Stimulated activated CD8-positive, alpha-beta memory T cell treated with anti-CD3 and anti-CD28 coated beads, Interleukin-15, amount 100 ng/mL, for 24 hours (primary cell): ENCODE data around the gene SIAH2.
A peak's percentile ranks its signal among the peaks of the same experiment; 100 is the strongest.

Source experiments
- DNase-seq: peaks from one replicate; pipeline ENCODE4 v3.0.0-alpha.2; 2020; ENCODE audit warnings: low read depth

SIAH2 gene

DNA sequence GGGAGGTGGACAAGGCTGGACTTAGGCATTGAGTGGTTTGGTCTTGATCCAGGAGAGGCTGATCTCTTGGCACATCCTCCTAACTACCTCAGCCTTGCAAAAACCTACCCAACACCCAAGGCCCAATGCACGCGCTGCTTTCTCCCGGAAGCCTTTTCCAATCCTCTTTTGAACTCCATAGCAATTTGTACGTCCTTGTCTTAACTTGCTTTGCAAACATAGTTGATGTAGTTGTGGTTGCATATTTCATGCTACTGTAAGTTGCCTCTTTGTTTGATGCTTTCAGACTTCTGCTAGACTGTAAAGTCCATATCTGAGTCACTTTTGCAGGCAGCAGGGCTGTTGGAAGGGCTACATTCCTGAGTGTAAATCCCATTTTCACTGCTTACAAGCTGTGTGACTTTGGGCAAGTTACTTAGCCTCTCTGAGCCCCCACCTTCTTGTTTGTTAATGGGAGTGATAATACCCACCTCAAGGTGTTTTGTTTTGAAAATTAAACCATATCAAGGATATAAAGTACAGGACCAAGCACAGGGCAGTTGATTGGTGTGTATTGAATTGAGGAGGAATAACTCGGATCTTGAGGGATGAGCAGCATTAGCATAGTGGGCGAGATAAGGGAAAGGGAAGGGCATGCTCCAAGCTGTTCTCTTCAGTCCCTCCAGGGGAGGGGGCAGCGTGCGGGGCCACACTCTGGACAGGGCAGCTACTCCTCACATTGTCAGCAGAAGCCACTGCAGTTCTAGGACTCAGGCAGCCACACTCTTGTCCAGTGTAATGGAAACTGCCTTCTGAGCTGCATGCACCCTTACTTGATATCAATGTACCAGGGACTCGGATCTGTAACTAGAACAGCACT is 28.8 kb downstream of the SIAH2 start:
- DNase-seq: no peak

GRCh38 chr3:150733373-150733935 is 29.5 kb downstream of the SIAH2 start:
- no peak for DNase-seq

GRCh38 chr3:150729682-150730360 is 33.1 kb downstream of the SIAH2 start:
- no peak for DNase-seq

DNA sequence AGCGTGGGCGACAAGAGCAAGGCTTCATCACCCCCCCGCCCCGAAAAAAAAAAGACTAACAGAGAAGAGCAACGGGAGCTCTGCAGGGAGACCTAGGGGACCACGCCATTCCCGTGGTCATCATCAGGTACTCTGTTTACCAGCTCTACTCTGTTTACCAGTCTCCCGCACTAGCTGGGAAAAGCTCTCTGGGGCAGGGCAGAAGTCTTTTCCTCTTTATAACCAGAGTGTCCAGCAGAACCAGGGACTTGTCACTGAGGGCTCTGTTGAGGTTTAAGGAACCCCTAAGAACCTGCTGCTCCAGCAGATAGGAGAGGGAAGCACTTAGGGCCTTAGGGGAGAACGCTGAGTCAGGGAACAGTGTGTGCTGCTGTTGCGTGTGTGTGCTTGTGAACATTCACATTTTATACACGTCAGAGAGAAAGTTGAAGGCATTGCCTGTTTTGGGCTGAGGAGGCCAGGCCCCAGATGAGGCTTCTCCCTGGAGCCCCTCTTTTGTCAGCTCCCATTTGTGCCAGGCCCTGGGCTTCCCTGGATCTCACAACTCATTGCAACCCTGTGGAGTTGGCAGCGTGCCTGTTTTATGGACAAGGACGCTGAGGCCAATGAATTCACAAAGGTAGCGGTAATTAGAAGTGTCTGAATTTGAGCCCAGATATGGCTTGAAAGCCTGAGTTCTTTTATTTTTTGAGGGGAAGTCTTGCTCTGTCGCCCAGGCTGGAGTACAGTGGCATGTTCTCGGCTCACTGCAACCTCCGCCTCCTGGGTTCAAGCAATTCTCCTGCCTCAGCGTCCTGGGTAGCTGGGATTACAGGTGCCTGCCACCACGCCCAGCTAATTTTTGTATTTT is 35.1 kb downstream of the SIAH2 start:
- no peak for DNase-seq

DNA sequence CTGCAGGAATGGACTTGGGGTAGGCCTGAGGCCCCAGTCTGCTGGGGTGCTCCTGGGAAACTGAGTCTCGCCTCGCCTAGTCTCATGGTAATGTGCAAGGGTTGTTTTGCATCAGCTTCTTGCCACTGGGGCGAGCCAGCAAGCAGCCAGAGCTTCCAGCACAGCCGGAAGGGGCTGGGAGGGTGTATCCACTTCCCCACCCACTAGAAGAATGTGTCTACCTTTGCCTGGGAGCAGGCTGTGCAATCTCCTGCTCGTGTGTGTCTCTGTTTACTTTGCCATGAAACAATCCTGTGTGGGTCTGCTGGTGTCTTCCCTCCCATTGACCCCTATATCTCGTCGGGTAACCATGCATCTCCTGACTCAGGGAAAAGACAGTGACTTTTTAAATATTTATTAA is 37.4 kb downstream of the SIAH2 start:
- DNase-seq: no peak

DNA sequence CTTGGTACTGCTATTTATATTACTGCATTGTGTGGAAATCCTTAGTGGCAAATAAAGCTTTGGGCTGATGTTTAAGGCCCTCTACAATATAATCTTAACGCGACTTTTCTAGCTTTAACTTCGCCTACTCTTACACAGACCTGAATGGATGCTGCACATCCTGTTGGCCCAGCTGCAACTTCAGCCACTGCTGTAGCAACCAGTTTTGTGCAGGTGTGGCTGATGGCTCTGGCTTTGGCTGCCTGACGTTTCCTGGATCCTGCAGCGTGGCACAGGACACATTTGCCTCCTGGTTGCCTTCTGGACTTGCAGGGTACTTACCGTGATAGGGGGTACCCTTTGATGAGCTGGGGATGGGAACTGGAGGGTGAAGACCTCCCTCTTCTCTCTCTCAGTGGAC is 39.0 kb downstream of the SIAH2 start:
- DNase-seq: no peak

- DNase-seq: no peak
Observed at GRCh38 chr3:150722267-150722666, 40.7 kb downstream of the SIAH2 start.

- DNase-seq: no peak
Observed at GRCh38 chr3:150721285-150722130, 41.5 kb downstream of the SIAH2 start.

DNA sequence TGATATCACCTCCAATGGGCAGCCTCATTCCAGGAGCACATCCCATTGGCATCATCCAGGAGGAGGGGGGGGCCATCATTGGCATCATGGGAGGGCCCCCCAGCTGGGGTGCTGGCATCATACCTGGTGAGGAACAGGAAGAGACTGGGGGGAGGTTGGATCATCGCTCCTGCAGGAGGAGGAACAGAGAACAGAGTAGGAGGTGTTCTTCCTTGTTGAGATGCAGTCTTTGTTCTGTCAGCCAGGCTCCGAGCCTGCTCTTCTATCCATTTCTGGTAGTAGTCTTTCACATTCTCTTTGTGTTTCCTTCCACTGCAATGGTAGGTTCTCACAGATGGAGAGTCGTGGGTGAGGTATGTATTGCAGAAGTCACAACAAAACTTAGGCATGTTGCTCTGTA is 42.5 kb downstream of the SIAH2 start:
- DNase-seq: no peak

DNA sequence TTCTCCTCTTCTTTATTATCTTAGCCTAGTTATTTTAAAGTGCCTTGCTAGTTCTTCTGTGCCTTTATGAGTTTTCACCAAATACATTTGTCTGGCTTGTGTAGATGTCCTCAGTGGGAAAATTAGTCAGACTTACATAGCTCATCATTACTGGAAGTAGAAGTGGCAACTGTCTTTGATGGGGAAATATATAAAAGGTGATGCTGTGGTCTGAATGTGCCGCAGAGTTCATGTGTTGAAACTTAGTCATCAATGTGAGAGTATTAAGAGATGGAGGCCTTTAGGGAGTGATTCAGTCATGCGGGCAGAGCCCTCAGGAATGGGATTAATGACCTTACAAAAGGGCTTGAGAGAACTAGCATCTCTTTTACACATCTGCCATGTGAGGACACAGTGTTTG is 52.9 kb downstream of the SIAH2 start:
- DNase-seq: no peak

GRCh38 chr3:150703756-150704344 is 59.1 kb downstream of the SIAH2 start, which contains the start of gene ERICH6:
ERICH6 (minus strand) TSS chr3:150703920; CDS start chr3:150703898, 22 bp downstream.
- DNase-seq: peak; percentile 47

DNA sequence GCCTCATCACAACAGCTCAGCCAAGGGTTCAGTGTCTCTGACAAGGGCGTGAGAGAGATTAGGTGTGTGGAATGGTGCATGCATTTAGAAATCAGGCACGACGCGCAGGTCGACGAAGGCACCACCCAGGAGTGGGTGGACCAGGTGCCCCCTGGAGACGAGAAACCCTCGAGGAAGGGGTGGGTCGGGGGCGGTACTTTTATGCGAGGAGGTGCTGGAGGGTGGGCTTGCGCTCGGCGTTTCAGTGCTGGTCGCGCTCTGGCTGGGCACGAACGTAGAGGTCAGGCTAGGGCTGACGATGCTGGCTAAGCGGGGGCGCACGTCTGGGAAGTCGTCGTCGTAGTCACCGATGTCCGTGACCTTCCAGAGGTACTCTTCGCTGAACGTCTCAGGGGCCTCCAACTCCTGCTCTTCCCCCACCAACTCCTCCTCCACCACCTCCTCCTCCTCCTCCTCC is 59.6 kb downstream of the SIAH2 start:
- peak; percentile 6 for DNase-seq

DNA sequence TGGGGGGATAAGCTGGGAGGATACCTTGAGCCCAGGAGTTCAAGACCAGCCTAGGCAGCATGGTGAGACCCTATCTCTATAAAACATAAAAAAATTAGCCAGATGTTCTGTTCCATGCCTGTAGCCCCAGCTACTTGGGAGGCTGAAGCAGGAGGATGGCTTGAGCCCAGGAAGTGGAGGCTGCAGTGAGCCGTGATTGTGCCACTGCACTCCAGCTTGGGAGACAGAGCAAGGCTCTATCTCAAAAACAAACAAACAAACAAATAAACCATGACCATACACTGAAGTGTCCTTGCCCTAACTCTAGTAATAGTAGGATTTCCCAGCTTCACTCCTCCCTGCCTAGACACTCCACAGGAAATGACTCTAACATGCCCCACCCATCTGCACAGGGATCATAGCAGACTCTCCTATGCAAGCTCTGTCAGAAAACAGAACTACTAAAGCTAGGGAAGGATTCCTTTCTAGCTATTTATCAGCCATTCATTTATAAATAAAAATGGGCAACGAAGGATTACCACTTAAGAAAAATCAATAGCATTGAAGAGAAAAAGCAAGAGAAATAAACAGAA is 63.8 kb downstream of the SIAH2 start:
- DNase-seq: no peak

DNA sequence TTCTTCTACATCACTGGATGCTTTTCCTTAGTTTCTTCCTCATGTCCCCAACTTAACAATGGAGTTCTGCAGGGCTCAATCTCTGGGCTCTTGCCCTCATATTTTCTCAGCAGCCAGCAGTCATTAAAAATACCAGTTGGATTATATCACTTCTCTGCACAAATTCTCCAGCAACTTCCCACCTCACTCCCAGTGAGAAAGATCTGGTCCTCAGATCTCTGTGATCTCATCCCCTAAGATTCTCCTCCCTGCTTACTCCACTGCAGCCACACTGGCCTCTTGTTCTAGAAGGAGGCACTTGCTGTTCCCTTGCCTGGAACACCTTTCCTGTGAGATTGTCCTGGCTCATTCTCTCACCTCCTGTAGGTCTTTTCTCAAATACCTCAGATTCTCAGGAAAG is 65.3 kb downstream of the SIAH2 start:
- no peak for DNase-seq

DNA sequence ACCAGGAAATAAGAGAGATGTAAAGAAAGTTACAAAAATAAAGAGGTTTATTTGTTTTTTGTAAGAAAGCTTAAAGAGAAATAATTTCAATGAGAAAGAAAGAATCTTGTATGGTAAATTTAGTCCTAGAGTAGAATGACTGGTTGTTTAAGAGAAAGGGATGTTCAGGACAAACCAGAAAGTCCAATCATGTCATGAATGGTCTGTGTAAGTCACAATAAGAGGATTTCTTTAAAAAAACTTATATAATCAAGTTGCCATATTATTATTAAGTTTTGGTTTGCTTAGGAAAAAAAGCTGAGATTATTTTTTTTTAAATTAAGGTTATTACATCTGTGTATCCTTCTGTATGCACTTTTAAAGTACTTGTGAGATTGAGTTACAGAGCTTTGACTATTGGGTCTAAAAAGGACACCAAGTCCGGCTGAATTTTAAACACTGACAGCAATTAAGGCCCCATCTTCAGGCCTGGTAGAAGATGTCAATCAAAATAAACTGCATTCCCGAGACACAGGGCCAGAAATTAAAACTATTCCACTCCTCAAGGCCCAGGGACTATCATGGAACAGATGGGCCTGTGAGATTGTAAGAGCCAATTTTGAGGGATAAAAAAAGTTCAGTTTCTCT is 71.4 kb downstream of the SIAH2 start:
- DNase-seq: no peak
